ENCODE results near the gene A3GALT2.
"Not testable (repeated sequence)": the region's sequence is repeated elsewhere in the genome, so short reads cannot be mapped to it uniquely, and the experiment has no call there.

The A3GALT2 gene

GRCh38 chr1:33294071-33295010, 26.6 kb downstream of the A3GALT2 start:
- DNase-seq (ENCODE audit: low spot score): no peak

- DNase-seq (ENCODE audit: low spot score): no peak
Observed at GRCh38 chr1:33292726-33293340, 28.1 kb downstream of the A3GALT2 start.

- not testable (repeated sequence) for DNase-seq (ENCODE audit: low spot score)
Observed at GRCh38 chr1:33290615-33291014, 30.3 kb downstream of the A3GALT2 start.

- no peak for DNase-seq (ENCODE audit: low spot score)
Observed at GRCh38 chr1:33289858-33290154, 31.1 kb downstream of the A3GALT2 start.

- DNase-seq (ENCODE audit: low spot score): no peak
Observed at GRCh38 chr1:33288976-33289857, 31.7 kb downstream of the A3GALT2 start.

- DNase-seq (ENCODE audit: low spot score): no peak
Observed at GRCh38 chr1:33287317-33287716, 33.6 kb downstream of the A3GALT2 start.

- no peak for DNase-seq (ENCODE audit: low spot score)
Observed at GRCh38 chr1:33286451-33287185, 34.3 kb downstream of the A3GALT2 start.

GRCh38 chr1:33284049-33284448, 36.8 kb downstream of the A3GALT2 start:
- DNase-seq (ENCODE audit: low spot score): no peak

GRCh38 chr1:33282791-33283190, 38.1 kb downstream of the A3GALT2 start:
- DNase-seq (ENCODE audit: low spot score): no peak

- no peak for DNase-seq (ENCODE audit: low spot score)
Observed at GRCh38 chr1:33281554-33282303, 39.2 kb downstream of the A3GALT2 start.

- DNase-seq (ENCODE audit: low spot score): no peak
Observed at GRCh38 chr1:33280091-33280661, 40.7 kb downstream of the A3GALT2 start.

GRCh38 chr1:33277488-33278084, 43.3 kb downstream of the A3GALT2 start:
- no peak for DNase-seq (ENCODE audit: low spot score)

- DNase-seq (ENCODE audit: low spot score): no peak
Observed at GRCh38 chr1:33276573-33277298, 44.2 kb downstream of the A3GALT2 start.

- no peak for DNase-seq (ENCODE audit: low spot score)
Observed at GRCh38 chr1:33275706-33276572, 45.0 kb downstream of the A3GALT2 start.

GRCh38 chr1:33275195-33275594, 45.7 kb downstream of the A3GALT2 start:
- no peak for DNase-seq (ENCODE audit: low spot score)

GRCh38 chr1:33274446-33274845, 46.5 kb downstream of the A3GALT2 start:
- no peak for DNase-seq (ENCODE audit: low spot score)

GRCh38 chr1:33273961-33274371, 46.9 kb downstream of the A3GALT2 start:
- DNase-seq (ENCODE audit: low spot score): no peak

- no peak for DNase-seq (ENCODE audit: low spot score)
Observed at GRCh38 chr1:33273406-33273805, 47.5 kb downstream of the A3GALT2 start.

- no peak for DNase-seq (ENCODE audit: low spot score)
Observed at GRCh38 chr1:33272930-33273329, 48.0 kb downstream of the A3GALT2 start.

All from left forelimb (tissue), 1 donor.